Dendritic cell treated with granulocyte-macrophage colony-stimulating factor and Interleukin-4, amounts not matched to agents 40 ng/mL and 50 ng/mL, for 4 days (primary cell): ENCODE measurements around the gene DLGAP4.

Experiments used
- H3K27ac Mint-ChIP-seq: one replicate; pipeline ENCODE4 v1.8.0; 2022; ENCODE audit warnings: mild to moderate bottlenecking, mixed read lengths
- H3K27me3 Mint-ChIP-seq: one replicate; pipeline ENCODE4 v1.8.0; 2022; ENCODE audit warnings: mild to moderate bottlenecking, mixed read lengths
- H3K36me3 Mint-ChIP-seq: one replicate; pipeline ENCODE4 v1.8.0; 2022; ENCODE audit warnings: low read depth, mixed read lengths
- H3K4me1 Mint-ChIP-seq: one replicate; pipeline ENCODE4 v1.8.0; 2022; ENCODE audit warnings: low read depth, mixed read lengths
- H3K4me3 Mint-ChIP-seq: one replicate; pipeline ENCODE4 v1.8.0; 2022; ENCODE audit warnings: mild to moderate bottlenecking, moderate library complexity, mixed read lengths
- H3K9me3 Mint-ChIP-seq: one replicate; pipeline ENCODE4 v1.8.0; 2022; ENCODE audit warnings: mixed read lengths
- intact Hi-C: fragments of 100-400 bp; cut with micrococcal nuclease; formaldehyde crosslinking; loops from one replicate; pipeline ENCODE4 v1.15.0; 2022

The DLGAP4 gene

GRCh38 chr20:36396340-36396739 lies 90.2 kb downstream of the DLGAP4 start:
- no peaks in the 10 kb centered on the region for H3K4me1 Mint-ChIP-seq
- peaks cover 16% of the 10 kb centered on the region for H3K27me3 Mint-ChIP-seq
- no peaks in the 10 kb centered on the region for H3K9me3 Mint-ChIP-seq
- no peaks in the 10 kb centered on the region for H3K36me3 Mint-ChIP-seq
- no peak overlapping the region for H3K27ac Mint-ChIP-seq
- H3K4me3 Mint-ChIP-seq = no peak overlapping the region
- intact Hi-C loops = no loop called here

- Mint-ChIP-seq H3K4me1 (no peaks in the 10 kb centered on the region), H3K36me3 (no peaks in the 10 kb centered on the region), H3K4me3 (no peak overlapping the region), H3K27ac (no peak overlapping the region), H3K27me3 (peaks cover 20% of the 10 kb centered on the region), H3K9me3 (no peaks in the 10 kb centered on the region)
- intact Hi-C loops = no loop called here
Observed at GRCh38 chr20:36396847-36397630, 90.9 kb downstream of the DLGAP4 start.

- no peak overlapping the region for H3K27ac Mint-ChIP-seq
- no peaks in the 10 kb centered on the region for H3K36me3 Mint-ChIP-seq
- no peaks in the 10 kb centered on the region for H3K9me3 Mint-ChIP-seq
- H3K27me3 Mint-ChIP-seq = peaks cover 21% of the 10 kb centered on the region
- no peak overlapping the region for H3K4me3 Mint-ChIP-seq
- intact Hi-C loops = no loop called here
- H3K4me1 Mint-ChIP-seq = no peaks in the 10 kb centered on the region
Observed at GRCh38 chr20:36398515-36398914, 92.4 kb downstream of the DLGAP4 start.

GRCh38 chr20:36399147-36399968 lies 93.2 kb downstream of the DLGAP4 start:
- H3K9me3 Mint-ChIP-seq = no peaks in the 10 kb centered on the region
- H3K27me3 Mint-ChIP-seq = peaks cover 21% of the 10 kb centered on the region
- H3K27ac Mint-ChIP-seq = no peak overlapping the region
- no peak overlapping the region for H3K4me3 Mint-ChIP-seq
- H3K4me1 Mint-ChIP-seq = no peaks in the 10 kb centered on the region
- no peaks in the 10 kb centered on the region for H3K36me3 Mint-ChIP-seq
- intact Hi-C loops = no loop called here

- Mint-ChIP-seq H3K27ac (no peak overlapping the region), H3K9me3 (no peaks in the 10 kb centered on the region), H3K4me3 (no peak overlapping the region), H3K27me3 (peaks cover 25% of the 10 kb centered on the region), H3K4me1 (no peaks in the 10 kb centered on the region), H3K36me3 (no peaks in the 10 kb centered on the region)
- intact Hi-C loops = no loop called here
Observed at GRCh38 chr20:36399969-36400545, 93.9 kb downstream of the DLGAP4 start.

DNA sequence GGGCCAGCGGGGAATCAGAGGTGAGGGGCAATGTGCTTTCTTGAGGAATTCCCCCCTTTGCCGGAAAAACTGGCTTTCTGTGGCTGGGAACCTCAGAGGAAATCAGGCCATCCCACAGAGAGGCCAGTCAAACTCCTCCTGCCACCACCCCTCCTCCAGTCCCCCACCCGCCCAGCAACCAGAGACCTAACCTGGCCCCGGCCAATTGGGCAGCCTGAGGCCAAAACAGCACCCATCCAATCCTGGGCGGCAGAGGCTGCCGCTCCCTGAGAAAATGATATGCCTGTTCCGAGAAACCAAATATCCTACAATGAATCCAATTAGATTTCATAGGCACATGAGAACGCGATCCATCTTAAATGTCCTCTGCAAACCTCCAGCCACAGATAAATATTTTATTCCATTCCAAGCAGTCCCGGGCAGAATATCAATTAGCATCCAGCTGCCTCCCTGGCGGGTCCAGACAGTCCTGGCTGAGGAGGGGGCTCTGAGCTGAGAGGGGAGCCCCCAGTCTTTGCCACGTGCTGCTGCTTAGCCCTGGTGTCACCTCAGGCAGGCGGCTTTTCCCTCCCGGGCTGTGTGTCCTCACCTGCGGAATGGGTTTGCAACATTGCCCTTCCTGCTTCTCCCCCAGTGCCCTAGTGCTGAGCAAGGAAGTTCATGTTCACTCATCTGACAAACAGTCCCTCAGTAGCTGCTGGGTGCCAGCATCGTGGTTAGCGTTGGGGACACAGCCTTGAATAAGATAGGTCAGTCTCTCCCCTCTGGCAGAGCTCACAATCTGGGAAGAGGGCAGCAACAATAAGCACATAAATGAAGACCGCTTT lies 95.0 kb downstream of the DLGAP4 start:
- Mint-ChIP-seq H3K36me3 (no peaks in the 10 kb centered on the region), H3K27me3 (peaks cover 25% of the 10 kb centered on the region), H3K4me1 (no peaks in the 10 kb centered on the region), H3K9me3 (no peaks in the 10 kb centered on the region), H3K27ac (no peak overlapping the region), H3K4me3 (no peak overlapping the region)
- intact Hi-C loops = no loop called here

DNA sequence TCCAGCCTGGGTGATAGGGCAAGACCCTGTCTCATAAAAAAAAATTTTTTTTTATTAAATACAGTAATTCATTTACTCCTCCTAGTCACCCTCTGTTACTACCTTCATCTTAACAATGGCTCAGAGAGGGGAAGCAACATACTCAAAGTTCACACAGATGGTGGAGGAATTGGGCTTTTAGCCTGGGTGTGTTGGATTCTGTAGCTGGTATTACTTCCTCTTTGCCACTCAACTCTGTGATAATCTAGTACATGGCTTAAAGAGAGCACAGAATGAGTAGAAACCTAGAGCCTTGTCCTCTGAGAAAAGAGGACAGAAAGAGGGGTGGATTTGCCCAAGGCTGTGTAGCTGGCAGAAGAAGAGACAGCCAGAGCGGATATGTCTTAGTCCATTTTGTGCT lies 96.6 kb downstream of the DLGAP4 start:
- intact Hi-C loops = no loop called here
- Mint-ChIP-seq H3K36me3 (no peaks in the 10 kb centered on the region), H3K4me1 (no peaks in the 10 kb centered on the region), H3K4me3 (no peak overlapping the region), H3K9me3 (no peaks in the 10 kb centered on the region), H3K27me3 (peaks cover 27% of the 10 kb centered on the region), H3K27ac (no peak overlapping the region)

DNA sequence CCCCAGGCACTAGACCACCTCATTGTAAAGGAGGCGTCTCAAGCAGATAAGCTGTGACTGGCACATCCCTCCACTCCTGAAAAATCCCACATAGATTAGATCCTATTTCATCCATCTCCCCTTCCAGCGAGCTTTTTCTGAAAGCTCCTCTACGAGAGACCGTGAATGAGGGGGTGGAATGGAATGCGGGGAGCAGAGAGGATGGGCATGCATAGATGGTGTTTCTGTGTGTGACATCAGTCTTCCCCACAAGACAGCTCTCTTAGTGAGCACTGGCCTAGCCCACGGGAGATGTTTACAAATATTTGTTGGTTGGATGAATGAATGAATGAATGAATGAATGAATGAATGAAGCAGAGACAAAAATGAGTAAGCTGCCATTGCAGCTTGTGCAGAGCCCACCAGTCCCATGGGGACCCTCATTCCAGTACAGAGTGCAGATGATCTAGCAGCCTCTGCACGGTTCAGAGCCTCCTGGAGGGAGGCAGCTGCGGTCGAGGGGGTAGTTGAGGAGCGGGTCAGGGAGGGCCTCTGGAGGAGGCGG lies 98.4 kb downstream of the DLGAP4 start:
- Mint-ChIP-seq H3K27ac (no peak overlapping the region), H3K27me3 (peaks cover 27% of the 10 kb centered on the region), H3K4me3 (no peak overlapping the region), H3K36me3 (no peaks in the 10 kb centered on the region), H3K9me3 (no peaks in the 10 kb centered on the region), H3K4me1 (no peaks in the 10 kb centered on the region)
- intact Hi-C loops = no loop called here

DNA sequence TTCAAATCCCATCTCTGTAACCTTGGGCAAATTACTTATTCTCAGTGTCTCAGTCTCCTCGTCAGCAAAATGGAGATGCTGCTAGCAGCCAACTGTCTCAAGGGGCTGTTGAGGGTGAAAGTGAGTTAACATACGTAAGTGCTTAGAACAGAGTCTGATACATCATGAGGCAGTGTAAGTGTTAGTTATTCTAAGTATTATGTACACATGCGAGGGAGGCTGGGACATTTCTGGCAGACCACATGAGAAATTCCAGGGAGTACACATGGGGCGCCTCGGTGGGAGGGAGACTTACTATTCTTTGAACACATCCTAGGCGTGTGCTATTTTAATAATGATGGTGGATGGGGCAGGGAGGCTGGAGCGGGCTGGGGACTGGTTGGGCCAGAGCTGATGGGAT lies 99.1 kb downstream of the DLGAP4 start:
- no peaks in the 10 kb centered on the region for H3K9me3 Mint-ChIP-seq
- H3K36me3 Mint-ChIP-seq = no peaks in the 10 kb centered on the region
- no peaks in the 10 kb centered on the region for H3K4me1 Mint-ChIP-seq
- intact Hi-C loops = no loop called here
- no peak overlapping the region for H3K4me3 Mint-ChIP-seq
- H3K27me3 Mint-ChIP-seq = peaks cover 26% of the 10 kb centered on the region
- no peak overlapping the region for H3K27ac Mint-ChIP-seq

DNA sequence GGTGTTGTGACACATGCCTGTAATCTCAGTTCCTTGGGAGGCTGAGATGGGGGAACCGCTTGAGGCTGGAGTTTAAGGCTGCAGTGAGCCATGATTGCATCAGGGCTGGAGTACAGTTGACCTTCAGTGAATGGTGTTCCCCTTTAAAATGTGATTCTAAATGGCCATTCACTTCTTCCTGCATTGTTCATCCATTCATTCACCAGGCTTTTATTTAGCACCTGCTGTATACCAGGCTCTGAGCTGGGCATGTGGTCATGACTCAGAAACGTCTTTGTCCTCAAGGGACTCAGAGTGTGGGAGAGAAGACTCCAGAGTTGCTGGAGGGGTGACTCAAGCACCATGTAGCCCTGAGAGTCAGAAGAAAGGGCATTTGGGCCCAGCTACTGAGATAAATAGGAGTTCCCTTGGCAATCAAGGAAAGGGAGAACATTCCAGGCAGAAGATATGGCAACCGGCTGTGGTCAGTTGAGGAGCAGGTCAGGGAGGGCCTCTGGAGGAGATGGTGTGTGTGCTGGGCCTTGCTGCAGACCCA lies 101.1 kb downstream of the DLGAP4 start:
- H3K4me1 Mint-ChIP-seq = no peaks in the 10 kb centered on the region
- no peaks in the 10 kb centered on the region for H3K9me3 Mint-ChIP-seq
- H3K4me3 Mint-ChIP-seq = no peak overlapping the region
- H3K27me3 Mint-ChIP-seq = peaks cover 13% of the 10 kb centered on the region
- H3K27ac Mint-ChIP-seq = no peak overlapping the region
- intact Hi-C loops = no loop called here
- H3K36me3 Mint-ChIP-seq = no peaks in the 10 kb centered on the region

GRCh38 chr20:36408219-36408618 lies 102.1 kb downstream of the DLGAP4 start:
- Mint-ChIP-seq H3K36me3 (no peaks in the 10 kb centered on the region), H3K4me3 (no peak overlapping the region), H3K27me3 (peaks cover 11% of the 10 kb centered on the region), H3K4me1 (no peaks in the 10 kb centered on the region), H3K9me3 (no peaks in the 10 kb centered on the region), H3K27ac (no peak overlapping the region)
- intact Hi-C loops = no loop called here

DNA sequence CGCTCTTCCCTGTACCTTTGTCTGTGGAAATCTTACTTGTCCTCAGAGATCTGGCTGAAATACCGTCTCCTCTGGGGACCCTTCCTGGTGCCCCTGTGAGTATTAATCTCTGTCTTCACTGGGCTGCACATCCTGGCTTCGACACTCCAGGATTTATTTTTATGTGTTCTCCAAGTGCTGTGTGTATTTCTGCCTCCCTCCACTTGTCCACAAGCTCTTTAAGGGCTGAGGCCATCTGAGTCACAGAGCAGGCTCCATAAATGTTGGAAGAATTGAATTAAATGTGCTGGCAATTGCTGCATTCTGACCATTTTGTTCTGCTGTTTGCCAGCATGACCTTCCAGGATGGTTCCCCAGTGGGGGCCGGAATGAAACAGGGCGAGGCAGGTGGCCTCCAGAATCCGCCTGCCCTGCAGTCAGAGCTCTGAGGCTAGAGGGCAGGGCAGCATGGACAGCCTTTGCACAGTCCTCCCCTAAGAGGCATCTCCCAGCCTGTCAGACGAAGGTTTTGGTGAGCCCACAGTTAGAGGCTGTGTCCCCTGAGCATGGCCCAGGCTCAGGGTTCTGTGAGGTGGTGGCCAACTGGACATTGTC lies 105.8 kb downstream of the DLGAP4 start:
- no peaks in the 10 kb centered on the region for H3K4me1 Mint-ChIP-seq
- H3K4me3 Mint-ChIP-seq = no peak overlapping the region
- intact Hi-C loops = no loop called here
- no peaks in the 10 kb centered on the region for H3K36me3 Mint-ChIP-seq
- H3K27me3 Mint-ChIP-seq = peaks cover 11% of the 10 kb centered on the region
- no peaks in the 10 kb centered on the region for H3K9me3 Mint-ChIP-seq
- no peak overlapping the region for H3K27ac Mint-ChIP-seq

DNA sequence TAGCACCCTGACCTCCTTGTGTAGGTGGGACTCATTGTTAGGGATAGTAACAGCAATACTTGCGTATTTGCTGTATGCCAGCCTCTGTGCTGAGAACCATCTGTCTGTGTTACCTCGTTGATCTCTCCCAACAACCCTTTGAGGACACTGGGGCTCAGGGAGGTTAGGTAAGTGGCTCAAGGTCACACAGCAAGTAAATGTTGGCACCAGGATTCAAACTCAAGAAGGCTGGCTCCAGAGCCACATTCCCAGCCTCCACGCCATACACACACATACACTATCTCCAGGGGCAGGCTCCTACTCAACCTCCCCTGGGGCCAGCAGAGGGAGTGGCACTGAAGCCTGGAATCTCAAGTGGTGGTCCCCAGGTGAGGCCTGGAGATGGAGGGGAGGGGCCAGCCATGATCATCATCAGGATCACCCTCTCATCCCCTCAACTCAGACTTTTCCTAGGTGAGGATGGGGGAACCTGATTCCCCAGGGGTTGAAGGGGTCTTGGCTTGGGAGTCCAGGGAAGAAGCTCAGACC lies 109.4 kb downstream of the DLGAP4 start:
- Mint-ChIP-seq H3K4me1 (no peaks in the 10 kb centered on the region), H3K27me3 (peaks cover 6% of the 10 kb centered on the region), H3K9me3 (no peaks in the 10 kb centered on the region), H3K36me3 (no peaks in the 10 kb centered on the region), H3K27ac (no peak overlapping the region), H3K4me3 (no peak overlapping the region)
- intact Hi-C loops = no loop called here
